ENCODE results near the gene COX20.

- TF ChIP-seq CTCF (IDR thresholded peaks at IDR 0.05; ENCODE audit: low read depth, low read length, poor library complexity, severe bottlenecking) = no peak
- no peak for TF ChIP-seq EZH2phosphoT487 (IDR thresholded peaks at IDR 0.05; ENCODE audit: borderline replicate concordance, low read length)
Measured at GRCh38 chr1:244844155-244845121, 9.0 kb downstream of the COX20 start.
